HG03432 (cell line): Measurements from ENCODE around the gene TASOR.
"Not testable (repeated sequence)": the region's sequence is repeated elsewhere in the genome, so short reads cannot be mapped to it uniquely, and the experiment has no call there.

Experiments used
- ATAC-seq: cut with Tn5 transposase; IDR thresholded peaks from one replicate; pipeline ENCODE4 v1.9.1; 2021; ENCODE audit warnings: mild to moderate bottlenecking, moderate library complexity; ENCODE audit not compliant: unreplicated experiment

TASOR gene

GRCh38 chr3:56683122-56683817 lies at the start of gene TASOR:
TSS of gene TASOR (minus strand) at chr3:56683265. CDS start at chr3:56683006, 259 bp downstream.
- peak; percentile 80 for ATAC-seq

- no peak for ATAC-seq
Measured at GRCh38 chr3:56732109-56732508, 49.0 kb upstream of the TASOR start.

- ATAC-seq: peak; percentile 96
Measured at GRCh38 chr3:56725175-56725574, 42.1 kb upstream of the TASOR start.

GRCh38 chr3:56724676-56725075 lies 41.6 kb upstream of the TASOR start:
- ATAC-seq: no peak

GRCh38 chr3:56720849-56721248 lies 37.8 kb upstream of the TASOR start:
- ATAC-seq: no peak

GRCh38 chr3:56718809-56719208 lies 35.7 kb upstream of the TASOR start:
- not testable (repeated sequence) for ATAC-seq

- ATAC-seq: no peak
Measured at GRCh38 chr3:56711344-56711743, 28.3 kb upstream of the TASOR start.

GRCh38 chr3:56707412-56707811 lies 24.3 kb upstream of the TASOR start:
- ATAC-seq: not testable (repeated sequence)

- ATAC-seq: no peak
Measured at GRCh38 chr3:56706629-56707028, 23.6 kb upstream of the TASOR start.

GRCh38 chr3:56704706-56705105 lies 21.6 kb upstream of the TASOR start:
- ATAC-seq: no peak

- no peak for ATAC-seq
Measured at GRCh38 chr3:56702490-56703315, 19.6 kb upstream of the TASOR start.

- ATAC-seq: no peak
Measured at GRCh38 chr3:56700151-56700550, 17.1 kb upstream of the TASOR start.

GRCh38 chr3:56694867-56695683 lies 12.0 kb upstream of the TASOR start:
- ATAC-seq: no peak

- no peak for ATAC-seq
Measured at GRCh38 chr3:56693750-56694149, 10.7 kb upstream of the TASOR start.

GRCh38 chr3:56692520-56693433 lies 9.7 kb upstream of the TASOR start:
- ATAC-seq: peak; percentile 86

GRCh38 chr3:56692001-56692365 lies 8.9 kb upstream of the TASOR start:
- not testable (repeated sequence) for ATAC-seq

- ATAC-seq: no peak
Measured at GRCh38 chr3:56691165-56692000, 8.3 kb upstream of the TASOR start.

- ATAC-seq: no peak
Measured at GRCh38 chr3:56689303-56689702, 6.2 kb upstream of the TASOR start.

GRCh38 chr3:56688191-56688590 lies 5.1 kb upstream of the TASOR start:
- peak; percentile 67 for ATAC-seq
